Fibroblast of skin of right biceps (primary cell): Measurements from ENCODE around the gene CNTN4.

Experiments used
- DNase-seq: peaks from one replicate; pipeline ENCODE4 v3.0.0-alpha.2; 2013

Gene CNTN4

GRCh38 chr3:2274526-2274925, 175.9 kb downstream of the CNTN4 start:
- DNase-seq, result no peak

DNA sequence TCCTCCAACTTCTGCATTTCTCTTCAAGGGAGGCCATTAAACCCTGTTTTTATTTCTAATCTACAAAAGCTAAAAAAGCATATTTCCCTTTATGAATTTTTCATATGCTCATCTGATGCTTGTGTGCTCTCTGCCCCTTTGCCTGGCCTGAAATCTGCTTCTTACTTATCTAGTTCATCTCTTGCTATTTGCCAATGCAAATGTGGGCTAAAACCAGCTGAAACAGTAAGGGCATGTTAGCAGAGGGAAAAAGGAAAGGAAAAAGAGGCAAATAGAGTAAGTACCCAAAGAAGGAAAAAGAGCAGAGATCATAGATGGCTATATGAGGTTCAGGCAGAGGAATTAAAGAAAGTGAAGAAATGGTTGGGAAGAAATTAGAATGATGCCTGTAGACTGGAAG, 185.2 kb downstream of the CNTN4 start:
- DNase-seq, result no peak

- DNase-seq, result no peak
These were observed 202.3 kb downstream of the CNTN4 start for GRCh38 chr3:2300938-2301337.

GRCh38 chr3:2301361-2301760, 202.7 kb downstream of the CNTN4 start:
- no peak for DNase-seq

- DNase-seq, result peak; percentile 10
These were observed 204.9 kb downstream of the CNTN4 start for GRCh38 chr3:2303566-2303965.

GRCh38 chr3:2311022-2311421, 212.4 kb downstream of the CNTN4 start:
- no peak for DNase-seq

- DNase-seq, result no peak
These were observed 218.9 kb downstream of the CNTN4 start for GRCh38 chr3:2317521-2317920.

DNA sequence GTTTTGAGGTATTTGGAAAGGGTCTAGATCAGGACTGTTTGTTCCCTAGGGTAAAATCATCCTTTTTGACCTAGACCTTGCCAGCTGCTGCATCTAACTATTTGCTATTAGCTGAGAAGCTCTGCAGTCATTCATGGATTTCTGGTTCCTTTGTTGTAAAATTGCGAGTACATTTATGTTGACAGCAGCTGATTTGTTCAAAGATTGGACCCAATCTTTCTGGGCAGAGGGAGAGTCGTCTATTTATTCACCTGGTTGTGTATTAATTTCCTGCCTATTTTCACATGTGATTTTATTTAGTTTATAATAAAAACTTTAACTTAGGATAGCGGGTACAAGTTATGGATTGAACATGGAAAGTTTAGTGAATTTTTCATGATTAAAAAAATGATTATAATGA, 236.3 kb downstream of the CNTN4 start:
- no peak for DNase-seq

DNA sequence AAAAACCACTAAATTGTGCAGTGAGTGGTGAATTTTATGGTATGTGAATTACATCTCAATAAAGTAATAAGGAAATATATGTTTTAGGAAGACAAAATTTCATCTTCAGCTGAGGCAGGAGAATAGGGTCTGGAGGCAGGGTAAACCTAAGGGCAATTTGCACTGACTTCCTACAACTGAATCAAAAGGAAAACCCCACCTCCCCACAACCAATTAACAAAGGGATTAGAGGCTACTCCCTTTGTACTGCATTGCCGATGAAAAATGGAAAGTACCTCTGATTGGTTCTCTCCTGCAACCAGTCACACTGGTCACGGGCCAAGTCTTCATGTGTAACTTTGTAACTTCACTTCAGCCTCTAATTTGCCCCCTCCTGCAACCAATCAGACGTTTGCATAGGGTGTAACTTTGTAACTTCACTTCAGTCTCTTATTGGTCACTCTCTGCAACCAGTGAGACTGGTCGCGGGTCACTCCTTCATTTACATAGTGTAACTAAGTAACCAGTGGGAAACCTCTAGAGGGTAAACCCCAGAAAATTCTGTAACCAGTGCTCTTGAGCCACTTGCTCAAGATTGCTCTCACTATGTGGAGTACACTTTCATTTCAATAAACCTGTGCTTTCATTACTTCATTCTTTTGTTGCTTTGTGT, 244.5 kb downstream of the CNTN4 start:
- DNase-seq, result no peak

GRCh38 chr3:2352134-2352762, 253.6 kb downstream of the CNTN4 start:
- no peak for DNase-seq

DNA sequence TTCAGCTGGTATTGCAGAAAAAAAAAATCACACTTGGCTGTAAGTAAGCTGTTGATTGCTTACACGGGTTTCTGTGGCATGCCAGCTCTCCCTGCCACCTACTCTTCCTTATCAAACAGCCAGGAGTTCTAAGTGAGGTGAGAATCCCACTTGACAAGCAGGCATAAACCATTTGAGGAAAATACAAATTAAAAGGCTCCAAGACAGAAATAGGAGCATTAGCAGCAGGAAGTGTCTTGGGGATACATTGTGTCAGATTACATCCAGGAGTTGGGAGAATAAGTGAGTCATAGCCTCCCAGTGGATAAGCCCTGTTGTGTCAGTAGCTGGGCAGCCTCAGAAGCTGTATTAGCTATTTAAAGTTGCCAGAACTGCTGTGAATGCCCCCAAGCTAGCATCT, 256.0 kb downstream of the CNTN4 start:
- DNase-seq, result peak; percentile 76

GRCh38 chr3:2356298-2356950, 257.8 kb downstream of the CNTN4 start:
- DNase-seq, result no peak

DNA sequence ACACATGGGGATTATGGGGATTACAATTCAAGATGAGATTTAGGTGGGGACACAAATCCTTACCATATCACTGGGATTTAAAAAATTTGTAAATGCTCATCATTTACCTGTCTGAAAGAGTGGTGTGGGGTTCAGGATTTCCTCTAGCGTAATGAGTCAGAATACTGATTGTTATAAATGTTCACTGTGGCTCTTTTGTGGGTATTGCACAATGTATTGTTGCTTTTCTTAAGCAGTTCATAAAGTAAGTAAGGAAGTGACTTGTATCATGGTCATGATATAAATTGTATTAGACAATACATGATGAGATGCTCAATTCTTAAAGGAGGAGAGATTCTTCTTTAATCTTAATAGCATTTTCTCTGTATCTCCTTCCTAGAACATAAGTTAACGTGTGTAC, 262.1 kb downstream of the CNTN4 start:
- no peak for DNase-seq

- no peak for DNase-seq
These were observed 263.5 kb downstream of the CNTN4 start for GRCh38 chr3:2362122-2362521.

GRCh38 chr3:2363854-2364253, 265.2 kb downstream of the CNTN4 start:
- no peak for DNase-seq

GRCh38 chr3:2370317-2370716, 271.7 kb downstream of the CNTN4 start:
- DNase-seq, result no peak

DNA sequence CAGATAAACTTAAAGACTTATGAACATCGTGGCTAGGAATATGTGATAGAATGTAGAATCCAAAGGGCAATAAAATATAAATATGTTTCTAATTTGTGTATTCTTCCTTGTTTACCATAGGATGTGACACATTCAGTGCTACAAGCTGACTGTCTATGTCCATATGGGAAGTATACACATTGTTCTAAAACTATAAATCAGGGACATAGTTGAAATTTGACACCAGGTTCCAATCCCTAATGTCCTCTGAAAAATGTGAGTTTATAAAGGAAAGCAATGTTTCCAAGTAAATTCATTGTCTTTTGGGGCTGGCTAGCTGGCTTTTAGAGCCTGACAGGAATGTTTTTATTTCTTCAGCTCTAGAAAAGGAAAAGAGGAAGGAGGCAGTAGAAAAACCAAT, 273.6 kb downstream of the CNTN4 start:
- DNase-seq, result peak; percentile 2

- no peak for DNase-seq
These were observed 276.7 kb downstream of the CNTN4 start for GRCh38 chr3:2375376-2375775.

DNA sequence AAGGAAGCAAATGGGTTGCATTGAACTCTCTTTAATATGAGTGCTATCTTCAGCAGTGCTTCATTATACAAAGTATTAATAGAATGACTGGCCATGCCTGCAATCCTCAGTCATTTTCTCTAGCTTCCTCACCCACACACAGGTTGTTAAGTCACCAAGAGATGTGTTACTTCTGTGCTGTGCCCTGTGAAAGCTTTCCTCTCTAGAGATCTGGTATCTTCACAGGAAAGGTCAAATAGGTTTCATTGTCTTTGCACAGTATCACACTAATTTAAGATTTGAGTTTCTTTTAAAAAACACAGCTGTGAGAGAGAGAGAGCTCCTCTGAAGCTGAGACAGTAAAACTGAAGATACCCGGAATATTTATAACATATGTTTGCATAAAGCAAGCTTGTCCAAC, 278.6 kb downstream of the CNTN4 start:
- no peak for DNase-seq

DNA sequence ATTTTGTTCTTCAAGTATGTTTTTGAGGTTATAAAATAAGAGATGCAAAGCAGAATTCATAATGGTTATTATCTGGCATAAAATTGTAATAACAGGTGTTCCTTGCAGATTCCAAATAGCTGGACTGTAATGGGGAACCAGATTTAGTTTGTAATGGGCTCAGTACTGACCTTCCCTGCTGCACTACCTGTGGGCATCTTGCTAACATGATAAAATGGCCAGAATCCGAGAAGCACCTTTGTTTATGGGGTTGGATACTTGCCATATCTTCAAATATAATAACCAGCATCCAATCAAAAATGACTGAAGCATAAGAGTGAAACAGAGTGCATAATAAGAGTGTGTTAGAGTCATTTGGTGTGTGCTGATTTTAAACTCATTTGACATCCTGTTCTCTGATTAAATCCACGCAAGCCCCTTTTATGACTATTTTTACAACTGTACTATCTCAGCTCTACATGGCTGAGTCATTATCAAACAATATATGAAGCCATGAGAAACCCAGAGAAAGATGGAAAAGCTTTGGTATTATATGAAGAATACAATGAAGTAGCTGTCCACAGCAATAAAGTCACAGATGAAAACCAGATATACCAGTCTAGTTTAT, 292.4 kb downstream of the CNTN4 start:
- no peak for DNase-seq

DNA sequence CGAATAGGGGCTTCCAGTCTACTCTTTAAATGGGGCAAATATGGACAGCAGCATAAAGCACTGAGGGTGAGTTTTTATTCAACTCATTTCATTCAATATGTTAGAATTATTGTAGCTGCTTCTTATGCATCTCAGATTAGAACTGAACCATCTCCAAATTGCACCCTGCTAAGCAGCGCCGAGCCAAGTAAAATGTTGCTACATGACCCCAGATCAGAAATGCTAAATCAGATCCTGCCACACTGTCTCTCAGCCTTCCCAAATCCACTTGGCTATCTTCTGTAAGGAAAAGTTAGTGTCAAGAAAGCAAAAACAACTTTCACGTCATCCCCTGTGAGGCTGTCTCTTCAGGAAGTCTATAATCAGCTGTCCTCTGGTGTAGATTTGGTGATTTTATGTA, 293.2 kb downstream of the CNTN4 start:
- DNase-seq, result no peak

- DNase-seq, result no peak
These were observed 294.3 kb downstream of the CNTN4 start for GRCh38 chr3:2392981-2393380.

GRCh38 chr3:2415083-2415482, 316.4 kb downstream of the CNTN4 start:
- no peak for DNase-seq

DNA sequence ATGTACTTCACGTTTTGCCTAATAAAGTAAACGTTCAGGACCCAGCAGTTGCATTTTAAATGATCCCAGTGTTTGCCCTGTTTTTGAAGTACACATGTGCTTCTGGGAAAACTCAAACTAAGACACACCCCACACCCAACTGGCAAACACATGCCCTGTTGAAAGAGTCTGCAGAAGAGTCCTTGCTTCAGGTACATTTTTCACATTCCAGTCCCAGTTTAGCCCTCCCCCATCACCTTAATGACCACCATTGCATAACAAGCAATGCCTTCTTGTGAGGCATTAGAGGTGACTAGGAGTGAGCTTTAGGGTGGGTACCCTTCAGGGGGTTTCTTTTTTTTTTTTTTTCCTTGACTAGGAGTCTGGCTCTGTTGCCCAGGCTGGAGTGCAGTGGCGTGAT, 322.3 kb downstream of the CNTN4 start:
- no peak for DNase-seq
